SK-N-MC (cell line): ENCODE data around the gene SLC10A4.

Source experiments
- DNase-seq: peaks from one replicate; pipeline ENCODE4 v3.0.0-alpha.2; 2011; ENCODE audit warnings: low read depth, low spot score
- H3K27ac ChIP-seq: fragments of 200-600 bp; sonication (generic); 2 replicates; pipeline ENCODE4 v1.5.1; 2016; ENCODE audit warnings: mixed run types
- H3K36me3 ChIP-seq: fragments of 200-600 bp; sonication (generic); 2 replicates; pipeline ENCODE4 v1.6.1; 2017; ENCODE audit warnings: antibody characterized with exemption, low read length, mixed read lengths; ENCODE audit not compliant: insufficient read depth
- H3K4me3 ChIP-seq: fragments of 200-600 bp; sonication (generic); 2 replicates; pipeline ENCODE4 v1.5.1; 2016
- H3K9ac ChIP-seq: fragments of 200-600 bp; sonication (generic); 2 replicates; pipeline ENCODE4 v1.8.0; 2017; ENCODE audit warnings: mixed run types, mixed read lengths; ENCODE audit not compliant: insufficient read length
- H3K9me3 ChIP-seq: fragments of 200-600 bp; sonication (generic); 2 replicates; pipeline ENCODE4 v1.6.1; 2017; ENCODE audit warnings: low read depth, mild to moderate bottlenecking, antibody characterized with exemption, low read length, moderate library complexity, mixed read lengths
- EZH2 ChIP-seq: fragments of 200-600 bp; sonication (generic); IDR thresholded peaks from one replicate; pipeline ENCODE4 v1.6.1; 2017; ENCODE audit warnings: antibody characterized with exemption
- FOXP2 ChIP-seq: optimal IDR thresholded peaks from 2 replicates; pipeline ENCODE3; 2011; ENCODE audit warnings: mild to moderate bottlenecking, moderate library complexity; ENCODE audit not compliant: insufficient read depth; ENCODE audit errors: extremely low read length, control extremely low read depth
- POLR2AphosphoS5 ChIP-seq: IDR thresholded peaks from 2 replicates; pipeline ENCODE4 v1.6.1; 2012; ENCODE audit warnings: mild to moderate bottlenecking, low read depth, low read length, borderline replicate concordance

SLC10A4 gene

DNA sequence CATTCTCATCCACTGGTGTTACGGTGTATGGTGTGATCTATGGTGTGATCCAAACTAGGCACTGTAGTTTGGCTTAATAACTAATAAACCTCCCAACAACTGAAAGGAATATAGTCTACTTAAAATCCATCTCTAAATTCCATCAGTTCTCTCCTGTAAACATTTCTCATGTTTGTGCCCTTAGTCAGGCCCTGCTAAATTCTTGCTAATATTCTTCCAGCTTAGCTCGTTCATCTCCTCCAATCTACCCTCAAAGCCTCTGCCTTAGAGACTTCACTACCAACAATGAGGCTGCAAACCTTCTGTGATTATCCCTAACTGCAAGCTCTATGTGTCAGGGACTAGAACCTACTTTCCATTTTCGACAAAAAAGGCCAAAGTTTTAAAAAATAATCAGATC is 35.0 kb downstream of the SLC10A4 start:
- Histone ChIP-seq H3K36me3 (peaks cover 26% of the 10 kb centered on the region), H3K27ac (no peak overlapping the region)

GRCh38 chr4:48526406-48526805 is 43.3 kb downstream of the SLC10A4 start:
- Histone ChIP-seq H3K4me3 (no peak overlapping the region), H3K36me3 (peaks cover 32% of the 10 kb centered on the region), H3K9ac (no peak overlapping the region), H3K27ac (no peak overlapping the region), H3K9me3 (no peaks in the 10 kb centered on the region)
- no peak for DNase-seq
- TF ChIP-seq POLR2AphosphoS5 (no peak), FOXP2 (no peak), EZH2 (no peak)

More for the DNA sequence above, 35.0 kb downstream of the SLC10A4 start:
- no peak overlapping the region for H3K4me3 ChIP-seq
- no peak for TF ChIP-seq POLR2AphosphoS5
- TF ChIP-seq FOXP2, result no peak
- TF ChIP-seq EZH2, result no peak
- H3K9me3 ChIP-seq, result no peaks in the 10 kb centered on the region
- no peak overlapping the region for H3K9ac ChIP-seq
- DNase-seq, result no peak

DNA sequence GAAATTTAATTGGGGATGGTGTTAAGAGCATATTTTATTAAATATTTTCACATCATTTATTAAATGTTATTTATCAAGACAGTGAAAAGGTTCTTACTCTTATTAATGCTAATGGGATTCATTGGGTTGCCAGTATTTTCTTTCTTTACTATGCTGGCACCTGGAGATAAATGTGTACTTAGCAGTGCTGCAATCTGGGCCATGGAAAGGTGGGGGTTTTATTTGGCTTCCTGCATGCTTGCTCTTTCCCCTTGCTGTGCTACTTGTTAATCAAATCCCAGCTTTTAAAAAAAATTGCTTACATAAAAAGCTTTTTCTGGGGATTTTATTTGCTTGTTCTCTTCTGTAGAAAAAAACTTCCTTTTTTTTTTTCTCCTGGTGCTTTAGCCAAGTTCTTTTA is 55.2 kb downstream of the SLC10A4 start:
- H3K36me3 ChIP-seq, result peaks cover 17% of the 10 kb centered on the region
- TF ChIP-seq FOXP2 (no peak), EZH2 (no peak), POLR2AphosphoS5 (no peak)
- H3K27ac ChIP-seq, result 0 out of 2 replicates have a peak overlapping the region, but pooled peaks have one; percentile 46
- H3K9ac ChIP-seq, result peak overlapping the region; percentile 25
- no peak overlapping the region for H3K4me3 ChIP-seq
- no peaks in the 10 kb centered on the region for H3K9me3 ChIP-seq
- no peak for DNase-seq
